IPS-11a (cell line): ENCODE results near the gene LSM2.
"Not testable (repeated sequence)": the region's sequence is repeated elsewhere in the genome, so short reads cannot be mapped to it uniquely, and the experiment has no call there.

Experiments used
- H3K4me3 ChIP-seq: one replicate; pipeline ENCODE4 v1.5.1; 2013; ENCODE audit warnings: low read depth, low read length, control low read depth

LSM2 gene

GRCh38 chr6:31799781-31800180, 7.0 kb downstream of the LSM2 start:
- no peak overlapping the region for H3K4me3 ChIP-seq

GRCh38 chr6:31797588-31797987, 9.2 kb downstream of the LSM2 start:
- no peak overlapping the region for H3K4me3 ChIP-seq

DNA sequence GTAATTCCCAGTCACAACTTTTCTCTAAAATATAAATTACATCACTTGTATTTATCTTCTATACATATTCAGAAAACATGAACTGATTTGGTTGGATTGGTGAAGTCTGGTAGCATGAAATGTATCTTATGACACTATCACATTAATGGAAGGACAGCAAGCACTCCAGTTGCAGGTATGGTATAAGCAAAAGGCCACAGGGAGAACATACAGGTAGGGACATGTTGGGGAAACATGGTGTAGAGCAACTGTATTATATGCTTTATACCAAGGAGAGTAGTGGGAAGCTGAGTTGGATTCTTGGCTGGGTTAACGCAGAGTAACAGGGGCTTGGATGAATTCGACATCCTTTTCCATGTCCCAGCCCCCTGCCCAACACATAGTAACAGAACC, 9.8 kb downstream of the LSM2 start:
- no peak overlapping the region for H3K4me3 ChIP-seq

GRCh38 chr6:31795616-31796298, 11.0 kb downstream of the LSM2 start, which contains the start of gene VARS1:
TSS of gene VARS1 (minus strand) at chr6:31795752. CDS start at chr6:31795217, 535 bp downstream.
- peak within 1 kb of the TSS; percentile 91 for H3K4me3 ChIP-seq

- peak overlapping the region; percentile 91 for H3K4me3 ChIP-seq
These were observed 11.7 kb downstream of the LSM2 start for GRCh38 chr6:31794866-31795615.

DNA sequence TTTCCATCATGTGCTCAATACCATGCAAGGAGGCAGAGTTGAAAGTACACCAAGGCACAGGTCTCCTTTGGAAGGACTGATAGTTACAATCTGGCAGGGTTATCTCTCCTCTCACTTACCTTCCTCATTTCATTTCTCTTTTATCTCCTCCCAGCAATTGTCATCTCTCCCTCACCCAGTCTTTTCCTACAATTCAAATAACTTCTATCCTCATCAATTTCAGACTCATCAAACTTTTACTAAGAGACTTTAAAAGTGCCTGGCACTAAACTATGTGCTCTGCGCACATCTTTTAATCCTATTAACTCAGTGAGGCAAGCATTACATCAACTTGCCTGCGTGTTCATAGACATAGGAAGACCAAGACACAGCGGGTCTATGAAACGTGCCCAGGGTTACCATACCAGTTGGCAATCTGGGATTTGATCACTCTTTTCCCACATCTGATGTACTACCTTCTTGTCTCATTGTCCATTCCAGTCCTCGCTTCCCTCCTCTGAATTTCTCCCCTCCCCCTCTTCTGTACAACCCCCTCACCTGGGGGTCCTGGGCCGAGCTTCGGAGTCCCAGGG, 12.4 kb downstream of the LSM2 start:
- H3K4me3 ChIP-seq, result peak overlapping the region; percentile 91

DNA sequence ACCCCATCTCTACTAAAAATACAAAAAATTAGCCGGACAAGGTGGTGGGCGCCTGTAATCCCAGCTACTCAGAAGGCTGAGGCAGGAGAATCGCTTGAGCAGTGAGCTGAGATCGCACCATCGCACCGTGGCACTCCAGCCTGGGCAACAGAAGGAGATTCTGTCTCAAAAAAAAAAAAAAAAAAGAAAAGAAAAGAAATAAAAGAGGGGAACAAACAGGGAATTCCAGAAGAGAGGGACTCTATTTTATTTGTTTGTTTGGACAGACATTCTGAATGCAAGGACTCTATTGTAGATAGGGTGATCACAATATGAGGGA, 12.9 kb downstream of the LSM2 start:
- H3K4me3 ChIP-seq, result not testable (repeated sequence)

DNA sequence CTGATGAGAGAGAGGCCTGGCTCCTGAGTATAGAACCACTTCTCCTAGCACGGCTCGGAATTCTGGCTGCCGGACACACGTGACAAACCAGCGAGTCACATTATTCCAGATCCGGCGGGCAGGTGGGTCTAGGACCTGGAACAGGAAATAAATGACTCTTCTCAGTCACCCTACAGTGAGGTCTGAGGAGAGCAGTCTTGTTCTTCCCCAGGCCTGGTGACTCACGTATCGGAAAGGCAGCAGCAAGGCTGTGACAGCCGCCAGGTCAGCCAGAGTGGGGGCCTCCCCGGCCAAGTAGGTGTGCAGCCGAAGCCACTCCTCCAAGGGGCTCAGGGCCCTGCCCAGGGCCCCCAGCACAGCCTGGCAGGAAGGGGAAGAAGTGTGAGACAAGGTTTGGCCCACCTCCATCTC, 14.0 kb downstream of the LSM2 start:
- no peak overlapping the region for H3K4me3 ChIP-seq

DNA sequence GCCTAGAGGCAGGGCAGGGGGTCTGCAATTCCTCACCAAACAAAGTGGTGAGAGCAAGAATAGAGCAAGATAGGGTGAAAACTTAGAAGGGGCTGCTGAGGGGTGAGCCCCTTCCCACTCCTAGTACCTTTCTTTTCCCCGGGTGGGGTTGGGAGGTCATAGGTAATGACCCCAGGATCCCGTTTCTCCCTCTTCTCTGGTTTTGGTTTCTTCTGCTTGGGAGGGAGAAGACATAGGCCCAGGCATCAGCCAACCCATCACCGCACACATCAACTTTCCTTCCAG, 14.7 kb downstream of the LSM2 start:
- no peak overlapping the region for H3K4me3 ChIP-seq

- H3K4me3 ChIP-seq, result no peak overlapping the region
These were observed 15.3 kb downstream of the LSM2 start for GRCh38 chr6:31791324-31792089.

DNA sequence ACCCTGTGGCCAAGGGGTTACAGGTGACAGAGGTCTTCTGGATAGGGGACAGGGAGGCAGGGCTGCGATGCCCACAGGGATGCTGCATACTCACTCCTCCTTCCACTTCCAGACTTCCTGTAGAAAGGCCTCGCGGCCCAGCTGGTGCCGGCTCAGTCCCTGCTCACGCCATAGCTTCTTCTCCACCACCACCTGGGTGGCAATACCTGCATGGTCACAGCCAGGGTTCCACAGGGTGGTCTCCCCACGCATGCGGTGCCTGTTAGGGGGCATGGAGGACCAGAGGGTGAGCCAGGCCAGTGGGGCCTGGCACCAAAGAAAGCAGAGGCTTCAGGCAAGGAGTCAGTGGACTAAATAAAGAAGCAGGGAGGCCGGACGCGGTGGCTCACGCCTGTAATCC, 21.3 kb downstream of the LSM2 start:
- no peak overlapping the region for H3K4me3 ChIP-seq

DNA sequence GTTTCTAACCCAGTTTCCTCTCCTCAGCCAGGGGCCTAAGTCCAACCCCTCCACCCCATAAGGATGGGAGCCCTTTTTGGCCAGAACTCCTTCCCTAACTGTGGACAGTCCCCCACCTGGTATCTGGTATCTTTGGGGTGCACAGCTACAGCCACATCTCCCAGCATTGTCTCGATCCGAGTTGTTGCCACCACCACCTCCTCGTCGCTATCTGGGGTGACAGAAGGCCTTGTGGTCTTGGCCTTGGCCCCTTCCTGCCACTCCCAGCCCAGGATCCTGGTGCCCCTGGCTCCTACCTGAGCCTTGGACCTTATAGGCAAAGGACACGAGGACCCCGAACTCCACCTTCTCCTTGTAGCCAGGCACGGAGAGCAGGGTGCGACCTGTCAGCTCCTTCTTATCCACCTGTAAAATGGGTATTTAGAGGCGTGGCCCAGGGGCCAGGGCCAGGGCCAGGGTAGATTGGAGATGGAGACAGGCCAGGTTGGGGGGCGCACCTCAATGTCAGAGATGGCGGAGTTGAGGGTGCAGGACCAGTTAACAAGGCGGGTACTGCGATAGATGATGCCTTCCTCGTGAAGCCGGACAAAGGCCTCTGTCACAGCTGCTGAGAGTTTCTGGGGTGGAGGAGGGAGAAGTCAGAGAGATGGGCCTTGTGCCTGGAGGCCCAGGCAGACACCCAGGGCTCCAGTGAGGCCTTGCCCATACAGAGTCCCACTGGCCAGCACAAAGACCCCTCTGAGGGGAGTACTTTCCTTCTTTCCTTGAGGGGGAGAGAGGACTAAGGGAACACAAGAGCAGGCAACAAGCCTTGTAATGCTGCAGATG, 22.5 kb downstream of the LSM2 start:
- H3K4me3 ChIP-seq, result no peak overlapping the region

- H3K4me3 ChIP-seq, result no peak overlapping the region
These were observed 24.5 kb downstream of the LSM2 start for GRCh38 chr6:31782126-31782855.

- no peak overlapping the region for H3K4me3 ChIP-seq
These were observed 25.3 kb downstream of the LSM2 start for GRCh38 chr6:31781244-31782125.

- H3K4me3 ChIP-seq, result no peak overlapping the region
These were observed 26.1 kb downstream of the LSM2 start for GRCh38 chr6:31780507-31781243.

GRCh38 chr6:31779908-31780307, 26.9 kb downstream of the LSM2 start:
- H3K4me3 ChIP-seq, result no peak overlapping the region

- no peak overlapping the region for H3K4me3 ChIP-seq
These were observed 27.5 kb downstream of the LSM2 start for GRCh38 chr6:31778999-31779885.

DNA sequence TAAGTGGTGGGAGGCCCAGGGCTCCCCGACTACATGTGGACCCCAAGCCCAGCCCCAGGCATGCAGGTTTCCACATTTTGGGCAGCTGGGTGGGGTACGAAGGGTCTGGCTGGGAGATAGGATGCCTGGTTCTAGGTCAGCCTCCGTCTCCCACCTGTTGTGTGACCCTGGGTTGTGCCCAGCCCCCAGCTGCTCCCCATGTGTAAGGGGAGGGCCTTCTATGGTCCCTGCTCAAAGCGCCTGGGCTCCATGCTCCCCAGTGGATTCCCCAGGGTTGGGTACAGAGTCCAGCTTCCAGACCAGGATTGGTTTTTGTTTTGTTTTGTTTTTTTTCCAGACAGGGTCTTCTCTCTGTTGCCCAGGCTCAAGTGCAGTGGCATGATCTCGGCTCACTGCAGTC, 28.6 kb downstream of the LSM2 start:
- no peak overlapping the region for H3K4me3 ChIP-seq
